HEK293 (cell line): ENCODE results near the gene EPHA2.

Experiments used
- AEBP2 ChIP-seq: fragments of 450-650 bp; formaldehyde crosslinking; IDR thresholded peaks from 2 replicates; pipeline ENCODE4 v1.5.1; 2016; ENCODE audit warnings: missing biosample characterization, missing genetic modification characterization, borderline replicate concordance
- ELK4 ChIP-seq: IDR thresholded peaks from 2 replicates; pipeline ENCODE4 v1.6.1; 2011; ENCODE audit warnings: mild to moderate bottlenecking, low read depth, low read length, borderline replicate concordance
- MYNN ChIP-seq: fragments of 450-650 bp; formaldehyde crosslinking; IDR thresholded peaks from 2 replicates; pipeline ENCODE4 v1.5.1; 2016; ENCODE audit warnings: missing biosample characterization, missing genetic modification characterization, borderline replicate concordance
- PRDM1 ChIP-seq: fragments of 450-650 bp; formaldehyde crosslinking; IDR thresholded peaks from 2 replicates; pipeline ENCODE4; 2016; ENCODE audit warnings: missing biosample characterization, missing genetic modification characterization
- REST ChIP-seq: fragments of 450-650 bp; formaldehyde crosslinking; IDR thresholded peaks from 2 replicates; pipeline ENCODE4 v1.5.1; 2016; ENCODE audit warnings: missing biosample characterization, missing genetic modification characterization
- SCRT1 ChIP-seq: fragments of 450-650 bp; formaldehyde crosslinking; IDR thresholded peaks from 2 replicates; pipeline ENCODE4 v1.5.1; 2016; ENCODE audit warnings: missing biosample characterization, missing genetic modification characterization, borderline replicate concordance
- SCRT2 ChIP-seq: fragments of 450-650 bp; formaldehyde crosslinking; IDR thresholded peaks from 2 replicates; pipeline ENCODE4 v1.5.1; 2016; ENCODE audit warnings: missing biosample characterization, missing genetic modification characterization
- SP3 ChIP-seq: fragments of 450-650 bp; formaldehyde crosslinking; IDR thresholded peaks from 2 replicates; pipeline ENCODE4 v1.5.1; 2016; ENCODE audit warnings: missing biosample characterization, missing genetic modification characterization
- WT1 ChIP-seq: fragments of 450-650 bp; formaldehyde crosslinking; IDR thresholded peaks from 2 replicates; pipeline ENCODE4 v1.5.1; 2016; ENCODE audit warnings: missing biosample characterization, missing genetic modification characterization
- YY1 ChIP-seq: fragments of 450-650 bp; formaldehyde crosslinking; IDR thresholded peaks from 2 replicates; pipeline ENCODE4 v1.5.1; 2018; ENCODE audit warnings: missing biosample characterization, missing genetic modification characterization
- ZBTB20 ChIP-seq: fragments of 450-650 bp; formaldehyde crosslinking; IDR thresholded peaks from 2 replicates; pipeline ENCODE4 v1.5.1; 2016; ENCODE audit warnings: missing biosample characterization, missing genetic modification characterization
- ZBTB21 ChIP-seq: fragments of 450-650 bp; formaldehyde crosslinking; IDR thresholded peaks from 2 replicates; pipeline ENCODE4 v1.5.1; 2017; ENCODE audit warnings: missing biosample characterization, missing genetic modification characterization
- ZBTB44 ChIP-seq: fragments of 450-650 bp; IDR thresholded peaks from 2 replicates; pipeline ENCODE4 v1.5.1; 2018; ENCODE audit warnings: missing biosample characterization, mild to moderate bottlenecking, missing genetic modification characterization
- ZNF132 ChIP-seq: fragments of 450-650 bp; formaldehyde crosslinking; IDR thresholded peaks from 2 replicates; pipeline ENCODE4 v1.5.1; 2017; ENCODE audit warnings: missing biosample characterization, missing genetic modification characterization, borderline replicate concordance
- ZNF148 ChIP-seq: fragments of 450-650 bp; formaldehyde crosslinking; IDR thresholded peaks from 2 replicates; pipeline ENCODE4 v1.5.0; 2017; ENCODE audit warnings: missing biosample characterization, missing genetic modification characterization, borderline replicate concordance
- ZNF223 ChIP-seq: fragments of 450-650 bp; formaldehyde crosslinking; IDR thresholded peaks from 2 replicates; pipeline ENCODE4 v1.5.1; 2016; ENCODE audit warnings: missing biosample characterization, missing genetic modification characterization
- ZNF501 ChIP-seq: fragments of 450-650 bp; formaldehyde crosslinking; IDR thresholded peaks from 2 replicates; pipeline ENCODE4 v1.5.1; 2016; ENCODE audit warnings: missing biosample characterization, missing genetic modification characterization
- ZNF548 ChIP-seq: fragments of 450-650 bp; formaldehyde crosslinking; IDR thresholded peaks from 2 replicates; pipeline ENCODE4 v1.5.1; 2016; ENCODE audit warnings: missing biosample characterization, missing genetic modification characterization
- ZNF561 ChIP-seq: fragments of 450-650 bp; IDR thresholded peaks from 2 replicates; pipeline ENCODE4 v1.5.1; 2018; ENCODE audit warnings: missing biosample characterization, missing genetic modification characterization, borderline replicate concordance
- ZNF571 ChIP-seq: fragments of 450-650 bp; formaldehyde crosslinking; IDR thresholded peaks from 2 replicates; pipeline ENCODE4 v1.5.0; 2017; ENCODE audit warnings: missing biosample characterization, missing genetic modification characterization
- ZNF639 ChIP-seq: fragments of 450-650 bp; formaldehyde crosslinking; IDR thresholded peaks from 2 replicates; pipeline ENCODE4 v1.5.1; 2016; ENCODE audit warnings: missing biosample characterization, missing genetic modification characterization
- ZNF677 ChIP-seq: fragments of 450-650 bp; IDR thresholded peaks from 2 replicates; pipeline ENCODE4 v1.5.0; 2018; ENCODE audit warnings: missing biosample characterization, mild to moderate bottlenecking, missing genetic modification characterization, moderate library complexity
- ZNF768 ChIP-seq: fragments of 450-650 bp; formaldehyde crosslinking; IDR thresholded peaks from 2 replicates; pipeline ENCODE4 v1.5.1; 2018; ENCODE audit warnings: missing biosample characterization, mild to moderate bottlenecking, missing genetic modification characterization
- ZNF791 ChIP-seq: fragments of 450-650 bp; formaldehyde crosslinking; IDR thresholded peaks from 2 replicates; pipeline ENCODE4 v1.5.1; 2016; ENCODE audit warnings: missing biosample characterization, missing genetic modification characterization
- ZNF792 ChIP-seq: fragments of 450-650 bp; formaldehyde crosslinking; IDR thresholded peaks from 2 replicates; pipeline ENCODE4 v1.5.1; 2016; ENCODE audit warnings: missing biosample characterization, missing genetic modification characterization
- ZSCAN23 ChIP-seq: fragments of 450-650 bp; formaldehyde crosslinking; IDR thresholded peaks from 2 replicates; pipeline ENCODE4 v1.5.1; 2016; ENCODE audit warnings: missing biosample characterization, missing genetic modification characterization

The EPHA2 gene

GRCh38 chr1:16155537-16156410, at the start of gene EPHA2 (continued):
- peak; percentile 91 for TF ChIP-seq ZBTB21 (tag by site-specific recombination)
- peak; percentile 51; the same call in 1 of the 2 replicates for TF ChIP-seq ZNF501 (tag by site-specific recombination)
- TF ChIP-seq ZNF223 (tag by site-specific recombination): no peak
- 0 out of 2 replicates have a peak, but pooled peaks have one; percentile 47 for TF ChIP-seq ZNF639 (tag by site-specific recombination)
- TF ChIP-seq SP3 (tag by site-specific recombination): peak; percentile 79
- no peak for TF ChIP-seq SCRT1
- no peak for TF ChIP-seq REST
- TF ChIP-seq ZNF132 (tag by site-specific recombination): no peak
- no peak for TF ChIP-seq ZNF791 (tag by site-specific recombination)
- peak; percentile 20; the same call in 1 of the 2 replicates for TF ChIP-seq ZBTB44 (tag by site-specific recombination)
- TF ChIP-seq MYNN (tag by site-specific recombination): no peak
- TF ChIP-seq ZNF571 (tag by site-specific recombination): no peak
- no peak for TF ChIP-seq PRDM1 (tag by site-specific recombination)
- TF ChIP-seq ZNF768 (tag by site-specific recombination): no peak
- TF ChIP-seq ZNF677 (tag by site-specific recombination): no peak
- no peak; the same call in 1 of the 2 replicates for TF ChIP-seq YY1
- TF ChIP-seq ZNF148 (tag by site-specific recombination): no peak
- TF ChIP-seq SCRT2 (tag by site-specific recombination): no peak
- TF ChIP-seq ELK4: no peak
- no peak for TF ChIP-seq ZNF792
- no peak for TF ChIP-seq ZSCAN23
- TF ChIP-seq ZNF561 (tag by site-specific recombination): peak; percentile 79; the same call in 1 of the 2 replicates
- TF ChIP-seq ZNF548 (tag by site-specific recombination): no peak
- no peak for TF ChIP-seq WT1 (tag by site-specific recombination)
- peak; percentile 54; the same call in 1 of the 2 replicates for TF ChIP-seq ZBTB20 (tag by site-specific recombination)
- no peak for TF ChIP-seq AEBP2 (tag by site-specific recombination)
